HG03469 (cell line): Measurements from ENCODE around the gene TRMT10B.

Experiments
- ATAC-seq: cut with Tn5 transposase; IDR thresholded peaks from one replicate; pipeline ENCODE4 v1.9.1; 2021; ENCODE audit warnings: mild to moderate bottlenecking, moderate library complexity, moderate number of reproducible peaks; ENCODE audit not compliant: unreplicated experiment

The TRMT10B gene, protein sequence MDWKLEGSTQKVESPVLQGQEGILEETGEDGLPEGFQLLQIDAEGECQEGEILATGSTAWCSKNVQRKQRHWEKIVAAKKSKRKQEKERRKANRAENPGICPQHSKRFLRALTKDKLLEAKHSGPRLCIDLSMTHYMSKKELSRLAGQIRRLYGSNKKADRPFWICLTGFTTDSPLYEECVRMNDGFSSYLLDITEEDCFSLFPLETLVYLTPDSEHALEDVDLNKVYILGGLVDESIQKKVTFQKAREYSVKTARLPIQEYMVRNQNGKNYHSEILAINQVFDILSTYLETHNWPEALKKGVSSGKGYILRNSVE

DNA sequence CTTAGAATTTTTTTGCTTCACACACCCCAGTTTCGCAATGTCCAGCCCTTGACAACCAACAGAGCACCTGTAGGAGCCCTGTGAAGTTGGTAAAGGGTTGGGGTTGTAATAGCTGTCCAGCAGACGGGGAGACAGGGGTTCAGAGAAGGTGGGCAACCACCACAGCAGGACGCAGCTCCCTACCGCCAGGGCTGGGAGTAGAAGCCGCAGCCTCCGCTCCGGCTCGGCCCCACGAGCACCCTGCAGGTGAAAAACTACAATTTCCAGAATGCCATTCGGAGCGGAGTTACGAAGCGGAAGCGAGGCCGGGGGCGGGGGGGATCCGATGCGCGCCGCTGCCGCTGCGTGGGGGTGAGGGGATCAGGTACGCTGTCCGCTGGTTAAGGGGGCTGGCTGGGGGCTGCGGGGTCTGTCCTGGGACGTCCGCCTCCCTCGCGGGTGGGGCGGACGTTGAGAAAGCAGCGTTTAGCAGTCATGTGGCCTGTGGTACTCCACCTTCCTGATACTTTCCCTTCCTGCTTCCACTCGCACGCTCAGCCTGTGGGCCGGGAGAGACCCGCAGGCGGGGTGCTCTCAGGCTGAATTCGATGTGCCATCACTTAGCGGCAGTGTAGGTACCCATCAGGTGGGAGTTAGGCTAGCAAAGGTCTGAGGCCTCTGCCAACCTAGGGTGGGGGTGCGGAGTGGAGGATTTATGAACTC is at the start of gene TRMT10B:
TRMT10B (plus strand) TSS at position 317 of the 702 bp plus-strand sequence. CDS start 8,127 bp downstream, outside the sequence.
- peak; percentile 74 for ATAC-seq

DNA sequence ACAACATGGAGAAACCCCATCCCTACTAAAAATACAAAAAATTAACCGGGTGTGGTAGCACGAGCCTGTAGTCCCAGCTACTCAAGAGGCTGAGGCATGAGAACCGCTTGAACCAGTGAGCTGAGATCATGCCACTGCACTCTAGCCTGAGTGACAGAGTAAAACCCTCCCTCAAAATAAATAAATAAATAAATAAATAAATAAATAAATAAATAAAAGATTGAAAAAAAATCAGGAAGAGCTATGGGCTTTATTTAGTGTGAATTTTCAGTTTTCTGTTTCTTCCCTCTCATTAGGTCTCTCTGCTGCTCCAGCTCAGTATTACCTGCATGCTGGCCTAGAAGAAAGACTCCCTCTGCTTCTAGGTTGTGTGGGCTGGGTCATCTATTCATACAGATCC is 47.8 kb upstream of the TRMT10B start:
- ATAC-seq: no peak

DNA sequence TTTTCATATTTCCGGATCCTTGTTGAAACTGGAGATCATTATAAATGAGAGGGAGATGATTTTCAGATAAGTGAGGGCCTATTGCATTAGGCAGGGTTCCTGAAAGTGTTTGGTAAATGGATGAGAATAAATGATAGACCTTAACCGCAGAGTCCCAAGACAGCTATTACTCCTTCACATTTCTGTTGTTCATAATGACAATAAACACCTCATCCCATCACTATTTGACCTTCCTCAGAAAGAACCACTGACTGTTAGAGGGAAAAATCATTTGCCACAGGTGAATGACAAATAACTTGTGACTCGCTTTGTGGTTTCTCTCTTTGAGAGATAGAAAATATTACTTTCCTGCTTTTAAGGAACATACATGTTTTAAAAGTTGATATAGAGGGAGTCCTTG is 47.3 kb upstream of the TRMT10B start:
- no peak for ATAC-seq

DNA sequence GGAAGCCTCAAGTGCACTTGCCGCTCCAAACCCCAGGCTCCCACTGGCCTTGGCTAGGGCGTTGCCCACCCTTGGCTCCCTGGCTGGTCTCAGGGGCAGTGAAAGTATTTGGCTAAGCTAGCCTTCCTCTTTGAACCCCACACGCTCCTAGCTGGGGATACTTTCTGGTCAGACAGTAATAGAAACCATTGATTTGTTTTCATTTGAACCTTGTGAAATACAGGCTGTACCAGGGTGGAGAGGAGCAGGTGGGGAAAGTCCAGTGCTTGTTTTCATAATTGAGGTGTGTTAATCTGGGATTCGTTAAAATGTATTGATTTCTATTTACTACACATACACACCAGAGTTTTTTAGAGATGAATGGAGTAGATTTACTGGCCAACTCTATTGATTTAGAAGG is 45.9 kb upstream of the TRMT10B start:
- ATAC-seq: no peak

DNA sequence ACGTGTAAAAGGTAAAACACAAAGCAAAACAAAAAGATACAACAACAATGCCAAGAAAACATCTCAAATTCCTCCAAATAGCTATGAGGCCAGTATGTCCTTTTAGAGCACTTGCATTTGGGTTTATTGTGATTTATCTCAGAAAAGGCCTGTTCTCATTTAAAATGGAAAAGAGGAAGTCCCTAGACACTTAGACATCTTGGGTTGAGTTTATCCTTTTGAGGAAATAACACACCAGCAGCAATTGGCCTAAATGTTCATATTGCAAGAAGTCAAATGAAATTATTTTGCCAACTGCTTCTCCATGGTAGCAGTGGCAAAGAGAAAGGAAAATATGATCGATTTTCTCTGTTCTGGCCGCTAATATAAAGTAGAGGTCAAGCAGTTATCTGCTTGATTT is 43.6 kb upstream of the TRMT10B start:
- no peak for ATAC-seq

DNA sequence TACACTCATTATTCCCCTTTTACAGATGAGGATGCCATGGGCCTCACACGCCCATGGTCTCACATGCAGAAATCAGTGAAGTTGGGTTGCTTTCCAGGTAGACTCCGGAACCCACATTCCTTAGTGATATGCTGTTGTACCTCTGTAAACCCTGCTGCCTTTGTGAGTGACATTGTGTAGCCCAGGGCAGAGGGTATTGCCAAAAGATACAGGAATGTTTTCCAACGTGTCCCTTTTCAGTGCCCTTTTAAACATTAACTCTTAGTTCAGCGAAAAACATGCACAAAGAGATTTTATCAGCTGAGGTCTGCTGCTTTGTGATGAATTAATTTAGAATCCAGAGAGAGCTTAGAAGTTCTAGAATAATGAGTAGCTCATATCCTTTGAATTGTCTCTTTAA is 38.3 kb upstream of the TRMT10B start:
- ATAC-seq: no peak

DNA sequence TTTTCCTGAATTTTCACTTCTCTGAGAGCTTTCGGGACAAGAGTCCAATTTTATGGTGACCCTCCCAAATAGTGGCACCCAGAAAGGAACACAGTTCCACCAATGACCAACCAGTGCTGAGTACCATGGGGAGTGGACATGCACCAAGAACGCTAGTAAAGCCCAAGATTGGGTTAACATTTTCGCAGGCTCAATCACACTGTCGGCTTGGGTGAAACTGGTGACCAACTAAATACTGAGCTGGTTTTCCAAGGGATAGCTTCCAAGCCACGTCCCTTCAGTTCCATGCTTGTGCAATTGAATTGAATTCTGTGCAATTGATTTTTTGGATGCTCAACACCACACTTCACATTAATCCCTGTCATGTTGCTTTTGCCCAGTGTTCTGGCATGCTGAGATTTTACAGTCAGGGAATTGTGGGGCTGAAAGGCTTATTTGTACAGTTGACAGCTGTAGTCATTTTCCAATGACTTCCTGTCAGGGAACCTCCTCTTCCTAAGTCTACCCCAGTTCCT is 37.6 kb upstream of the TRMT10B start:
- ATAC-seq: no peak

DNA sequence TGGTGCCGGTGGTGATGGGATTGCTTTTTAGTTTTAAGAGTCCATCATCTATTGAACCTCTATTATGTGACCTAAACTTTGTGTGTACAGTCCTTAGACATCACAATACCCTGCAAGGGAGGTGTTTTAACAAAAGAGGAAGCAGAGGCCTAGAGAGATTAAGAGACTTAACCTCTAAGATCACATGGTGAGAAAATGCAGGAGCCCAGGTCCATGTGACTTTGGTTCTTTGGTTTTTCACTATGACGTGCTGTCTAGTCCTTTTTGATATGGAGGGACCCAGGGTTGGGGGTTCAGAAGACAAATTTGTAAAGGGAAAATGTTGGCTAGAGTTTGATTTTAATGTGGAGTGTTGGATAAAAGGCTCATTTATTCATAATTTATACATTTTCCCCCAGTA is 34.1 kb upstream of the TRMT10B start:
- ATAC-seq: no peak

DNA sequence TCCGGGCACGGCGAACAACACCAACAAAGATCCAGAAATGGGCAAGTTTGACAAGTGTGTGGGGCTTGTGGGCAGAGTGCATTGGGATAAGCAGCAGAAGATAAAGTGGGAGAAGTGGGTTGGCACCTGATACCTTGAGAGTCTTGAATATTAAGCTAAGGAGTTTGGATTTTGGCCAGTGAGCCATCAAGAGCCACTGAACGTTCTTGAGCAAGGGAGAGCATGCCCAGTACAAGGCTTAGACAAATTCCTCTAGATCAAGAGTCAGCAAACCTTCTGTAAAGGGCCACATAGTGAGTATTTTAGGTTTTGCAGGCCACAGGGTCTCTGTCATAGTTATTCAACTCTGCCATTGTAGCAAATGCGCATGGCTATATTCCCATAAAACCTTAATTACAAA is 26.6 kb upstream of the TRMT10B start:
- ATAC-seq: no peak

DNA sequence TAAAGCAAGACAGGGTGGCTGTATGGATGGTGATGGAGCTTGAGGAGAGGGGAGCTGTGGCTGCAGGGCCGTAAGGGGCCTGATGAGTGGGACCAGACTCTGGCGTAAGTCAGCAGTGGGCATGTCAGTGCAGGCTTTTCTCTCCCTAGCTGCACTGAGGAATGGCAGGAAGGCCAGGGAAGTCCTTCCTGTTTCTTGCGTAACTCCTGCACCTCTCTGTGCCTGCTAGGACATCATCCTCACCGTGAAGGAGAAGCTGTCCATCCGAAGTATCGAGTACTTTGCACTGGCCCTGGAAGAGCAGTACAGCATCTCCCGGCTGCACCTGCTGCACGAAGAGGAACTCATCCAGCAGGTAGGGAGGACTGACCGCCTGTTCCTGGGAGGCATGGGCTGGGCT is 24.1 kb upstream of the TRMT10B start:
- ATAC-seq: no peak

DNA sequence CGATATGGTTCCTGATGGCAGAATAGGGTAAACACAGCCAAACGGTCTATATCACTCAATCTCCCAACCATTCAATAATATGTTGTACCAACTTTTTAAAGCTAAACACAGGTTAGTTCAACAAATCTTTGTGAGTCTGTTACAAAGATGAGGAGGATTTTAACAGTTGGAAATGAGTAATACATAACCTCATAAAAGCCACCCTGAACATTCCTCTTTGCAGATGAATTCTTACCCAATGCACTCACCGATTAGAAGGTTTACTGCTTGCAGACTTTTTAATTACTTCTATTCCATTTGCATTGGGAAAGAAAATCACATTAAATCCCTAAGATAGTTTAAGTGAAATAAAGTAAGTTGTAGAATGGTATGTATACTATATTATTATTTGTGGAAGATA is 23.3 kb upstream of the TRMT10B start:
- no peak for ATAC-seq

DNA sequence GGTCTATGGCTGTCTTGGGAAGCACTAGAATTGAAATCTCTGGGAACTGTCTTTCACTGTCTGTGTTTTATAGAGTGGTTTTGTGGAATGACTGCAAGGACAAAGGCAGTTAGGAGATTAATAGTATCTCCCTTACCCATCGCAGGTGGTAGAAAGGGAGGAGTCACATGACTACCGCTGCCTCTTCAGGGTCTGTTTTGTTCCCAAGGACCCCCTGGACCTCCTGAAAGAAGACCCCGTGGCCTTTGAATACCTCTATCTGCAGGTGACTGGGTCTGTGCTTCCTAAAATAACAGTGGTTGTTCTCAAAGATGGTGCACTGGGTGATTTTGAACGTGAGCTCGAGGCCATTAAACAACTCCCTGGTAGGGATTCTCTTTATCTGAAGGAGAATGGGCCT is 22.8 kb upstream of the TRMT10B start:
- no peak for ATAC-seq

DNA sequence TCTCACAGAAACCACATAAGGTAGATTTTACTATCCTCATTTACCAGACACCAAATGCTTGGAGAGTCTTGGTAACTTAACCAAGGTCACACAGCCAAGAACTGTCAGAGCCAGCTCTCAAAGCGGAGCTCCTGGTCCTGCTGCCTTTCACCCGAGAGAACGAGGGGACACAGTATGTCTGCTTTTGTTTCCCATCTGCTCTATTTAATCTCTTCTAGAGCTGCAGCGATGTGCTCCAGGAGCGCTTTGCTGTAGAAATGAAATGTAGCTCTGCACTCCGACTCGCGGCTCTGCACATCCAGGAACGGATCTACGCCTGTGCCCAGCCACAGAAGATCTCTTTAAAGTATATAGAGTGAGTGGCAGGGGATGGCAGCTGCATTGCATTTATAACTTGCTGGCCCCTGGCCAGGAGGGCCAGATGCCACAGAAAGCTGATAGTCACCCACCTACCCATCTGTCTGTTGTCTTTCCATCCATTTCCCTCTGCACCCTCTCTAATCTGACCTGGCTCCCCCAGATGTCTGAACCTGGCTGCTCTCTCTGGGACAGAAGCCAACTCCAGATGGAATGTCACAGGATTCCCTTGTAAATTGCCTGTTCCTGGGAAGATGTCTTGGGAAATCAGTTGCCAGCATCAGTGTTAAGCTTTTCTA is 21.4 kb upstream of the TRMT10B start:
- no peak for ATAC-seq

DNA sequence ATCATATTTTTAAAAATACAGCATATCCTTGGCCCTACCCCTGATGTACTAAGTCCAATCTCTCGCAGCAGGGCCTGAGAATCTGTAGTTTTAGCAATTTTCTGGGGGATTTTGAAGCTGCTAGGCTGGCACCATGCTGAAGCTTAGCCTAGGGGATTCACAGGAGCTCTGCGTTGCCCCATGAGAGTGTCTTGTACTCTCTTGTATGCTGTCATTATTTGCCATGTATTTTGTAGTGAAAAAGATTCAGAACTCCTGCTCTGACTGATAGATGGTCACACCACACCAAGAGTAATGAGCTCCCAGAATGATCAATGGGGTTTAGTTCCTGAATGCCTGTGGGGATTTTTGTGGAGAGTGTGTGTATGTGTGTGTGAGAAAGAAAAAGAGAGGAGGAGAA is 20.7 kb upstream of the TRMT10B start:
- no peak for ATAC-seq

DNA sequence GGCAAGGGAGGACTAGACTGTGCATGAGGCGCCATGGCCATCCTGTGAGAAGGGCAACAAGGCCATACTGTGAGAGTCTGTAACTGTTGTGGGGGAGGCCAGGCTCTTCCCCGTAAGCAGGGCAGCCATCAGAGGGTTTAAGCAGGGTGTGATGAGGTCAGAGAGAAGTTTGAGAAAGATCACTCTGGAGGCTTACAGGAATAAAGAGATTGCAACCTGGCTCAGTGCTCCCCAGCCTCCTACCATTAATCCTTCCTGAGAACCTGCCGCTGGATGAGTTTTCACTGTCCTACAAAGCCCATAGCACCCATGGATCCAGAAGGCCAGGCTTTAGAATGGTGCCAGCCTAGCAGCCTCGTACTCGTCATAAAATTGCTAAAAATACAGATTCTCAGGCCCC is 14.4 kb upstream of the TRMT10B start:
- no peak for ATAC-seq

DNA sequence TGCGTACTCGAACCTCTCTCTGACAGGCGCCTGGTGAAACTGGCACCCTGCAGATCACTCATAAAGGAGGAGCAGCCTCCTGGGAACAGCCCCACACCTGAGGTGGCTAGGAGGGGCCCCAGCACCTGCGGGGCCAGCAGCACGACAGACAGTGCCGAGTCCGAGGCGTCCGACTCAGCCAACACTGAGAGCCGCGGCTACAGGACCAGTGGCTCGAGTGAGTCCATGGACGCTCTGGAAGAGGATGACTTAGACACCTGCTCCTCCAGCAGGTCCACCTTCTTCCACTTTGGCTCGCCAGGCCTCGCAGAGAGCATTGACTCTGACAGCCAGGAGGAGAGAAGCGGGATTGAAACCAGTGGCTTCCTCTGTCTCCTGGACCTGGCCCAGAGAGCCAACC is 13.5 kb upstream of the TRMT10B start:
- no peak for ATAC-seq

DNA sequence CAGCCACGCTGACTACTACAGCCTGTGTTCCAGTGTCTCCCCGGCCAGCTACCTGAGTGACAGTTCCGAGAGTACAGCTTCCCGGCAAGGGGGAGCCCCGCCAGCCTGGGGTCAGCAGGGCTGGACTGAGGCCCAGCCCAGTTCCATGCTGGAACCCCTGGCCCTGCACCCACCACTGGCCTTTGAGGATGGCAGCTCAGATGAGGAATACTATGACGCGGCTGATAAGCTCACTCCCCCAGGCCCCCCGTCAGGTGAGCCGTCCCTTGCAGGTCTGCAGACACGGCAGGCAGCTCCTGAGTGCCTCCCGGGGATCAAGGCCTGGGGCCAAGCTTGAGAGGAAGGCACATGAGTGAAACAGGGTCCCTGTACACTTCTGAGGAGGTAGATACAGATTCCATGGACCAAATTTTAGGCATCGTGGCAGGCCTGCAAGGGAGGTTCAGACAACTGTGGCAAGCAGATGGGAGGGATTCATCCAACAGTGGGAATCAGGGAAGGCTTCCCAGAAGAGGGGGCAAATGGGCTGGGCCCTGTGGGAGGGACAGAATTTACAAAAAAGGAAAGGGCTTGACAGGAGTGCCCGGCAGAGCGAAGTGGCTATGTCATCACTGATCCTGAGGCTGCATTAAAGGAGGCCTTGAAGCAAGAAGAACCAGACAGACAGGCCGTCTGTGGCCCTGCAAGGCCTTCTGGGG is 12.8 kb upstream of the TRMT10B start:
- no peak for ATAC-seq

DNA sequence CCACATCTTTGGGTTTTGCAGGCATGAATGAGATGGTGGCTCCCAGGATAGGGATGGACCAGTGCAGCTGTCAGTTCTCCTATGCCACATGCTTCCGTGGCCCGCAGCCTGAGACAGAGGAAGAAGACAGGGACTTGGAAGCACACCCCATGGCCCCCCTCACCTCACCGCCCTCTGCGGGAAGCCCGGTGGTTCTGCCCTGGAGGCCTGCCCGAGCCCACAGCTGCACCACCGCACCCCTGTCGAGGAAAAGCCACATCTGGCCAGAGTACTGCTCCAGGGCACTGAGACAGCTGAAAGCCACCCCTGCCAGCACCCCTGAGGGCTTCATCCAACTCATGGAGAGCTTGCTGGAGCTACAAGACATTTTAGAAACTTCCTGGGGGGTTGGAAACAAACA is 7.6 kb upstream of the TRMT10B start:
- no peak for ATAC-seq

DNA sequence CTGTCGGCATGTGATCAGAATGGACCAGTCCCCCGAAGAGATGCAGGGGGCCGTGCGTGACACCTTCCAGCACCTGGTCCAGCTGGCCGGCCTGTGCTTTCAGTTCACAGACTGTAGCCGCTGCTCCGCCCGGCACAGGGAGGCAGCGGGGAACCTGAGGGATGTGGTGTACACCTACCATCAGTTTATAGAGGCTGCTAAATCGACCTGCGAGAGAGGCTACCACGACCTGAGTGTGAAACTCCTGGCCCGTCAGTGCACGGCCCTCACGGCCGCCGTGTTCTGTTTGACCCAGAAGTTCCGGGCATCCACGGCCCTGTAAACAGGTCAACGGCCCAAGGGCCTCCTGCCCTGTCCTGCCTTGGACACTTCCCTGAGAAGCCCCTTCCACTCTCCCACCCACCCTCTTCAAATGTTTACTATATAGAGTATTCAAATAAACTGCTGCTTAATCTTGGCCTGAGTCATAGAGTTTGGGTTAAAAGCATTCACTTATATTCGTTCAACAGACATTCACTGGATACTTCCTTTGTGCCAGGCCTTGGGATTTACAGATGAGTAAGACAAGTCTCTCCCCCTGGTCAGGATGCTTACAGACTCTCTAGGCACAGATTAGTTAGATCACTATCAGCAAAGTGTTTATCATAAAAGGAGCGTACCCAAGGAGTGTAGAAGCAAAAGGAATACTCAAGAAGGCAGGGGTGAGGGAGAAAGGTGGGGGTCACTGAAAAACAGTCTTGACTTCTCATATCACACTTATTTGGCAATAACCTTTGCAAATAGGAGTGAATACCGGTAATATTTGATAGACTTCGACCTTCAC is 6.9 kb upstream of the TRMT10B start:
- no peak for ATAC-seq

DNA sequence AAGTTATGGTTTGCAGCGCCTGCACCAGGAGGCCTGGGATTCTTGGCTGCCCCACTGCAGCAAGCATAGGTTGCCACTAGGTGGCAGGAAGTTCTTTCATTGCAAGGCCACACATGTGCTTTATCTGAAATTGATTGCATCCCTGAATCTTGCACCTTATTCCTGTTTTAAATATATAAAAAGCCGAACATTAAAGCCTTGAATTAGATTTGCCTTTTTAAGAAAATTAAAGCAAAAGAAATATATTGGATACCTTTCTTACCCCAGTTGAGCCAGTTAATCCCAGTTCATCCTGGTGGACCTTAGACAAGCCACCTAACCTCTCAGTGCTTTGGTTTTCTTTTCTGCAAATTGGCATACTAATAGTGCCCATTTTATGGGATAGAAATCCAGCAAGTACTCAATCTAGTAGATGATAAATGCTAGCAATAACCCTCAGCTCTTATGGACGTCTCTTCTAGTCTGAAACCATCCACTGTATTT is 6.3 kb upstream of the TRMT10B start:
- no peak for ATAC-seq
